ENCODE results near the gene TBL3.
"Not testable (repeated sequence)": the region's sequence is repeated elsewhere in the genome, so short reads cannot be mapped to it uniquely, and the experiment has no call there.

TBL3 gene

DNA sequence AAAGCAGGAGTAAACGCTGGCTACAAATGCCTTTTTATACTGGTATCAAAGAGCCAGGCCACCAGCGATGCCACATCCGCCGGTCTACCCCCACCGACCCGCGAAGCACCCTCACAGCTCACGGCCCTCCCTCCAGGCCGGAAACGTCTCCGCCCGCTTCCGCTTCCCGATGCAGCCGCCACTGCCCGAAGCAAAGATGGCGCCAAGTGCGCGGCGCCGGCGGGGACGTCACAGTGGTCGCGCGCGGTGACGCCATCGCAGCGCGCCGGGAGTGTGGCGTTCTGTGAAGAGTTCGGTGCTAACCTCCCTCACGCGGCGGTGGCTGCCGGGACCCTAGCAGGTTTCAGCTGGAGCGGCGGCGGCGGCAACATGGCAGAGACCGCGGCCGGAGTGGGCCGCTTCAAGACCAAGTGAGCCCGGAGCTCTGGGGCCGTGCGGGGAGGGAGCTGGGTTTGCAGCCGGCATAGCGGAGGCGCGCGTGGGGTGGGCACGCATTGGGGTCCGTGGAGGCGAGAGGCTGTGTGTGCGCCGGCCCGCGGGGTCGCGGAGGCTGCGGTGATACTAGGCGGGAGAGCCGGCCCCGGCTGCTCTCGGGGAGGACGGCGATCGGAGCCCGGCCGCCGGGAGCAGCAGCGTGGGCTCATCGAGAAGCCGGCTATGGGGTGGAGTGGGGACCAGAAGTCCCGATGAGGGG lies at the start of gene TBL3:
Gene TBL3, plus strand, starts transcription at position 258 of the 694 bp plus-strand sequence. Its CDS starts 112 bp downstream, at position 370.
- peak; percentile 91 for DNase-seq

DNA sequence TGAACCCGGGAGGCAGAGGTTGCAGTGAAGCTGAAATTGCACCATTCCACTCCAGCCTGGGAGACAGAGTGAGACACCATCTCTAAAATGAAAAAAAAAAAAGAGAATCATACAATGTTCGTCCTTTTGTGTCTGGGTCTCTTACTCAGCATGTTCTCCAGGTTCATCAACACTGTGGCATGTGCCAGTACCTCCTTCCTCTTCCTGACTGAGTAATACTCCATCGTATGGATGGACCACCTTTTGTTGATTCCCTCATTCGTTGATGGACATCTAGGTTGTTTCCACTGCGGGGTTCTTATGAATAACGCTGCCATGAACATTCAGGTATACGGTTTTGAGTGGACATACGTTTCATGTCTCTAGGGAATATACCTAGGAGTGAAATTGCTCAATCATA lies 49.5 kb upstream of the TBL3 start:
- no peak for DNase-seq

GRCh38 chr16:1923299-1924034 lies 48.4 kb upstream of the TBL3 start:
- DNase-seq, result no peak

GRCh38 chr16:1924095-1924494 lies 47.8 kb upstream of the TBL3 start:
- DNase-seq, result no peak

DNA sequence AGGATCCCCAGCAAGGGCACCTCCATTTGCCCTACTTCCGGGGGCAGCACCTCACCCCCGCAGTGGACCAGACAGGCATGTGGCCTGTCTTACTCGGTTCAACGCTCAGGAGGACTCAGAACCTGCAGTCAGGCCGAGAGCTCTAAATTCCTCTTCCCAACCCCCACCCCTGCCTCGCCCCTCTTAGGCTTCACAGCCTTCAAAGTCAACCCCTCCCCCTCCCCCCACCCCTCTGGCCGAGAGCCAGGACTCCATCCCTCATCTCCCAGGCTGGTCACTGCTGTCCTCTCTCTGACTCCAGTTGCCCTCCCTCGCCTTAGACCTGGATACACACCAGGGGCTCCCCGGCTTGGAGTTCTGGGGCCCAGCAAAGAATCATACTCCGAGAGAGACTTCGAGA lies 45.6 kb upstream of the TBL3 start:
- no peak for DNase-seq

- peak; percentile 28 for DNase-seq
These were observed 42.7 kb upstream of the TBL3 start for GRCh38 chr16:1929105-1929504.

GRCh38 chr16:1929578-1930337 lies 42.1 kb upstream of the TBL3 start:
- peak; percentile 70 for DNase-seq

DNA sequence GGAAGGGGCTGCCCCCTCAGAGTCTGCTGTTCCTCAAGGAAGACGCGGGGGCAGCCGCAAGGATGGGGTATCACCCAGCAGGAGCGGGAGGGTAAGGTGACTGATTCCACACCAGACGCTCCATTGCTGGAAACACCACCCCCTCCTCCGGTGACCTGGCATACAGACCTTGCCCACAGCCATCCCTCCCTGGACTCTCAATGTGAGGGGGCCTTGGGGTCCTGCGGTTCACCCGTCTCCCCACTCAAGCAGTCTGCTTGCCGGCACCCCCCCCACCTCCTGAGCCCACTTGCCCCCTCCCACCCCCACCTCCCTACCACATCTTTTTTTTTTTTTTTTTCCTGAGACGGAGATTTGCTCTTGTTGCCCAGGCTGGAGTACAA lies 41.5 kb upstream of the TBL3 start:
- no peak for DNase-seq

- peak; percentile 32 for DNase-seq
These were observed 39.5 kb upstream of the TBL3 start for GRCh38 chr16:1932050-1933028.

DNA sequence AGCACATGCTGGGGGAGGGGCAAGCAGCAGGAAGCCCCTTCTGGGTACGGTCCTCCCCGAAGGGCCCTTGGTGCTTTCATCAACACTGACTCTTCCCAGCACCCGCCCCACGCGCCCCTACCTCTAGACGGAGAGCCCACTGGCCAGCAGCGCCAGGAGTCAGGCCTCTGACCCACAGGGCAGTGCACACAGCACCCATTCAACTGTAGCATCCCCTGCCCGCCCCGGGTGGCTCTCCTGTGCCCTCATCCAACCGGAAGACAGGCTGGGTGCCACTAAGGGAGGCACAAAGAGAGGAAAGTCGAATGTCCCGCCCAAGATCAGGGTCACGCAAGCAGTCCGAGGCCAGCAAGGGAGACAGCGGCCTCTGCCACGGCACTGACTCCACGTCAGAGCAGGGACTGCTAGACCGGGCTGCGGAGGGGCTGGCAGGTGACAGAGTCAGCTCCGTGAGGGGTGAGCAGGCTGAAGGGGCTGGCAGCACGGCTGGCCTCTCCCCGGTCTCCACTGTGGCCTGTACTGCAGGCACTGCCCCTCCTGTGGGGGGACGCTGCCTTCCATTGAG lies 38.7 kb upstream of the TBL3 start:
- DNase-seq, result no peak

DNA sequence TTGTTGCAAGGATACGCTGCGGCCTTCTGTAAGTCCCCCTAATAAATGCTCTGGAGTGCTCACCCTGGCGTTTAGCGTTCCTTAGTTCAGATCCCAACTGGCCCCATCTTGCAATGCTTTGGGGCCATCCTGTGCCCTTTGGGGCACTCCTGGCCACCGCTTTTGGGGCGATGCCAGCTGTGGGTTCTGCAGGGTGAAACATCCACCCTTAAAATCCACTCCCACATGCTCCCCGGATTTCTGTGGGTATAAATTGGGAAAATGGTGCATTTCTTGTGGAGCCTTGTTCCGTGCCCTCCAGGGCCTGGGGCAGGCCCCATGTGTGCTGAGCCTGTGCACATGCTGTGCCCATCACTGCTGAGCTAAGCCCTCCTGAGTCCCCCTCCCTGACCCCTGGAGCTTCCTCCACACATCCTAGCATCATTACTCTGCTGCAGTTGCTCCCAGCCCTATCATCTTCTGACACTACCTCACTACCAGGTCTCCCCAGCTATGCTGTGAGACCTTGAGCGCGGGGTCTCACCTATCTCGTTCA lies 34.8 kb upstream of the TBL3 start:
- DNase-seq, result no peak

DNA sequence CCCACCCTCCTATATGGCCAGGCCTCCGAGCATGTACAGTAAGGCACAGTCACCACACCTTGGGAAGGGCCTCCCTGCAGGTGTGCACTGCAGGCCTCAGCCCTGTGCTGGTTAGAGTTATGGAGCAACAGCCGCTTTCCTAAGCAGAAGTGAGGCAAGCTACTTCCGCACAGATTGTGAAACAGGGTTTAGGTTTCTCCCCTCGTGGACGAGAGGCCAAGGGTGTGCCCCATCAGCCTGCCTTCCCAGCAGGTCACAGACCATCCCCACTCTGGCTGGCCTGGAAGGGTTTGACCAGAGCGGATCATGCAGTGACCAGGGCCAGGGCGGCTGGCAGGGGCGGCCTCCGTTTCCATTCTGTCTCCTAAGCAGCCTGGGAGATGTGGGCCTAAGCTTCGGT lies 33.5 kb upstream of the TBL3 start:
- no peak for DNase-seq

DNA sequence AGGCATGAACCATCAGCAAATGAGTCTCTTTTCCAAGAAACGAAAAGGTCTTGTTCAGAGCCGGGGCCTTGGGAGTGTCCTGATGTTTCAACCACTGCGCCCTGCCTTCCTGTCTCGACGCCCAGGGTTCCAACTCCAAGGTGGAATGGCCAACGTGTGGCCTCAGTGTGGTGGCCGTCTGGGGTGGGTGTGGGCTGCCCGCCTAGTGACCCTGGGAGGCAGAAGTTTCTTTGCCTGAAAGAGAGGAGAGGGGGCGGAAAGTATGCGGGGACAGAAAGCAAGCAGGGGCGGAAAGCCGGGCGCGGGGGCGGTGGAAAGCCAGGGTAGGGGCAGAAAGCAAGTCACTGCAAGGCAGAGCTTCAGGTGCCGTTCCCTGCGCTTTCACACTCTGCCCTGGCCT lies 32.9 kb upstream of the TBL3 start:
- DNase-seq, result no peak

GRCh38 chr16:1939833-1940232 lies 32.0 kb upstream of the TBL3 start:
- not testable (repeated sequence) for DNase-seq

DNA sequence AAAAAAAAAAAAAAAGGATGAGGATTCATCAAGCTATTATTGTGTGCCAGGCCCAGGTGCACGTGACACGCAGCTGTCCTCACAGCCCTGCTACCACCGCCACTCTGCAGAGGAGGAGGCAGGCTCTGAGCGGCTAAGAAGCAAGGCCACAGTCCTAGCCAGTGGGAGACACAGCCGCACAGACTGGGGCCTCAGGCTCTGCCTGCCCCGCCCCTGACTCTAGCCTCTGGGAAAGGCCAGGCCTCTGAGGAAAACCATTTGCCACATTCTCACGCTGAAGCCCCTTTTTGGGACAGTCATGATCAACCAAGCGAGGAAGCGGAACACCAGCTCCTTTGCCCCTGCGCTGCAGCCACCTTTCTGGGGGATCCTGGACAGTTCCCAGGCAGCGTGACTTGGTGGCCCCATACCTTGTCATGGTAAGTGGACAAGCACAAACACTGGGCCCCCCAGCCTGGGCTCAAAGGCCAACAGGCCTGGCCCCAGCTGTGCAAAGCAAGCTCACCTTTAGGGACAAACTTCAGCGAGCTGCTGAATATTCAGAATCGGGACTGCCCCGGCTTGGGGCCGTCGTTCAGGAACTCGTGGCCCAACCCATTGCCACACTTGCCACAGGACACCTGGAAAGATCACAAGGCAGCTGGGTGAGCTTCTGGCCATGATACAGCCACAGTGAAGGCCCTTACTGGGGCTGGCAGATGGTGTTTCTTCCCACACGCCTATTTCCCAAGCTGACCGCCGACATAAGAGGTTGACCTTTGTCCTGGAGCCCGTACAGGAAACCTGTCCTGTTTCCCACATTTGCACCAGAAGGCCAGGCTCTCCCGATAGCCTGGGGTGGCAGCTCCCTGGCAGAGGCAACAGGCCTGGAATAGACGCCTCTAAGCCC lies 31.3 kb upstream of the TBL3 start:
- no peak for DNase-seq

DNA sequence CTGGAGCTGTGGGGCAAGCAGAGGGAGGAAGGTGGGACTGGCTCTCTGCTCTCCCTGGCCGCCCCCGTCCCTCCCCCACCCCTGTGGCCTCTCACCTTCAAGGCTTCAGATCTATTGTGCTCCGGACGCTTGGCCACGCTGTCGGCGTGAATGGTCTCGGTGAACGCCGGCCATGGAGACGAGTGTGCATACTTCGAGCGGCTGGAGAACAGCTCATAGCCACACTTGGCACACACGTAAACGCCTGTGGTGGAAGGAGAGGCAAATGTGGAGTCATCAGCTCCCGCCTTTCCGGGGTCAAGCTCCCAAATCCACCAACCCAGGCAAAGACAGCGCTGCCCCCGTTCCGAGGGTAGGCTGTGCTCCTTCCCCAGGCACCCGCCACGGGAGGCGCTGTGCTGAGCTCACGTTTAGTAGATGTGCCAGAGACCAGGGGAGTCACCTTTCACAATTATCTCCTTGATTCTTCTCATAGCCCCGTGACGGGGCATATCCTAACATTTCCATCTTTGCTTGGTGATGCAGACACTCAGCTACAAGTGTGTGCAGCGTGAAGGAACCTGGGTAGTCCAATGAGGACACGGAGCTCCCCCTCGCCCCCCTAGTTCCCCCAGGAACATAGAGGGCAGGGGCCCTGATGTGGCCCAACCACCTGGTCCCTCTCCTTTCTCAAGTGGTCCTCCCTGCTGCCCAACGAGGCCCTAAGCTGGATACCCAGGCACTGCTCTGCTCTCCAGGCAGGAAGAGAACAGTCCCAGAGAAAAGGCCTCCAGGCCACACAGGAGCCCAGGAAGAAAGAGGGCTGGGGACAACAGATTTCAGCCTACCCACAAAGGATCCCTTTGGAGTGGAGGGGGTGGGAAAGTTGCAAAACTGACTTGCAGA lies 30.4 kb upstream of the TBL3 start:
- no peak for DNase-seq

DNA sequence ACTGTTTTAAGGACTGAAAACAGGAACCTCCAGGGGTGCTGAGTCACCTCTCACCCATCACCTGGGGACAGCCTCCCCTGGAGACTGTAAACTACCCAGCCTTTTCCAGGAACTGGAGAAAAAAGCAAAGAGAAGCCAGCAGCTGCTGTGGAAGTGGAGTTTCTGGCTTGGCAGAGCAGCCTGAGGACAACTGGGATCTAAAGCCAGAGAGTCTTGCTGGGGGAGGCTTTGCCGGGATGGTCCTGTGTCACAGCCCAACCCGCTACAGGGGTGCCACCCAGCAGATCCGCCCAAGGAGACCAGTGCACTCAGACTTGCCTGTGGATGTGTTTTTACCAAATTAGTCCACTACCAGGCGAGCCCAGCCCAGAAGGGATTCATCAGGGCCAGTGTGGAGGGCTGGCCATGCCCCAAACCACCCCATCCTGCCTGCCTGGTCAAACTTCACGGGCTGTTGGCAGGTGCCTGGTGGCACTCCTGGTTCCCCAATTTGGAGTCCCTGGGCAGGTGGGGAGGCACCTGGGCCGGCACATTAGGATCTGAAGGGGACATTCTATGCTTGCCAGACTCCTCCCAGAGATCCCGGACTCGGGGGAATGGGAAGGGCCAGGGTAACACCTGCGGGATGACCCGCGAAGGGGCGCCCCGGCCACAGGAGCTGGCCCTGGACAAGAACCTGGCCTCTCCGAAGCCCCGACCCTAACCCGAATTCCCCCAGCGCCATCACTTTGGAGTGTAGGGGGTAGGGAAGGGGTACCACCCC lies 29.6 kb upstream of the TBL3 start:
- DNase-seq, result no peak

- DNase-seq, result peak; percentile 99
These were observed 28.8 kb upstream of the TBL3 start, which contains the start of gene MSRB1 for GRCh38 chr16:1942810-1943726. MSRB1 (minus strand) TSS chr16:1943199; CDS start chr16:1943156, 43 bp downstream.

Data from NCI-H1092 treated with DMSO at 0.1 percent for 48 hours (cell line).